Heart right ventricle (tissue), 16 donors: ENCODE measurements around the gene PPP6R1. TPM values are rescaled to one million over a fixed set of nuclear protein-coding genes. Genes with fewer than 3 reads are reported as not detected.

Source experiments
- ATAC-seq, 8 donors: fragments of 200-7000 bp; cut with Tn5 transposase; one replicate each; pipeline ENCODE4 v1.9.1; 2020; ENCODE audit warnings: mild to moderate bottlenecking in 8 of 8, moderate library complexity in 8 of 8, moderate number of reproducible peaks in 1 of 8
- DNase-seq, 2 donors: peaks; one replicate each; pipeline ENCODE4 v3.0.0-alpha.2; 2020
- H3K27ac ChIP-seq, 10 donors: fragments of 200-600 bp; sonication (generic) in 2 of 10; one replicate each; pipeline versions ENCODE4 v1.5.0 to v1.8.0; 2020 to 2022; ENCODE audit warnings: mild to moderate bottlenecking in 3 of 10
- H3K27me3 ChIP-seq, 7 donors: fragments of 200-600 bp; one replicate each; pipeline ENCODE4 v1.8.0; 2021 to 2022; ENCODE audit warnings: mild to moderate bottlenecking in 2 of 7
- H3K36me3 ChIP-seq, 9 donors: fragments of 200-600 bp; sonication (generic) in 1 of 9; one replicate each; pipeline versions ENCODE4 v1.5.0 to v1.8.0; 2020 to 2022; ENCODE audit warnings: mild to moderate bottlenecking in 2 of 9
- H3K4me1 ChIP-seq, 9 donors: fragments of 200-600 bp; sonication (generic) in 1 of 9; one replicate each; pipeline versions ENCODE4 v1.5.0 to v1.8.0; 2020 to 2022; ENCODE audit warnings: mild to moderate bottlenecking in 4 of 9
- H3K4me3 ChIP-seq, 10 donors: fragments of 200-600 bp; sonication (generic) in 2 of 10; one replicate each; pipeline versions ENCODE4 v1.5.0 to v1.8.0; 2020 to 2022; ENCODE audit warnings: mild to moderate bottlenecking in 7 of 10, moderate library complexity in 2 of 10
- H3K9me3 ChIP-seq, 11 donors: fragments of 200-600 bp in 10 of 11; sonication (generic) in 2 of 11; one replicate each; pipeline versions ENCODE4 v1.5.0 to v1.8.0; 2013 to 2022; ENCODE audit warnings: mild to moderate bottlenecking in 2 of 11, control low read depth in 1 of 11, moderate library complexity in 1 of 11
- WGBS, 2 donors: extraction: QIAGEN DNeasy Blood & Tissue Kit; methylation state at CpG; one replicate each; pipeline ENCODE4 v1.1.7; 2013; ENCODE audit warnings: inconsistent platforms in 1 of 2; 5-methylcytosine and 5-hydroxymethylcytosine counted together
- intact Hi-C, 10 donors: fragments of 100-400 bp; cut with DNase I; formaldehyde crosslinking; loops; one replicate each; pipeline versions ENCODE4 v1.11.1 to v1.14.2; 2022
- polyA plus RNA-seq, 2 donors: library from polyadenylated mRNA; stranded (reverse); fragments of 200-250 nt; gene quantifications; one replicate each; pipeline ENCODE4 v1.2.3, GENCODE V29; 2013
- total RNA-seq, 10 donors: library from RNA; stranded (reverse); fragmentation: NEBNext Ultra II Directional in 3 of 10; extraction: Animal tissue kit (Norgen Biotek cat#: 25700) in 3 of 10; gene quantifications; one replicate each; pipeline versions ENCODE4 v1.2.1 to v1.2.4, GENCODE V29; 2021 to 2023
- TF ChIP-seq, protein P1 (sequence below), 9 donors: fragments of 200-600 bp; sonication (generic) in 2 of 9; IDR thresholded peaks; one replicate each; pipeline versions ENCODE4 v1.5.0 to v1.8.0; 2021 to 2022; ENCODE audit warnings: antibody characterized with exemption in 9 of 9, mild to moderate bottlenecking in 5 of 9, moderate library complexity in 1 of 9
- donor health status: Arrhythmogenic right ventricular cardiomyopathy.
- donor health status: ischemic (EF 13 %, LVEDD 7.1; RV severe dilation, severe dysfunction).
- donor health status: healthy with polysubstance abuse.
- donor health status: DM: no; HTN: yes; CAD: no.
- donor health status: DM: no; HTN: no; CAD: no.
- donor health status: ischemic (EF 25% LVEDD 6.9; RV normal size, moderate dysfunction).
- donor health status: ischemic (EF 25% LVEDD 5.7; RV mildly dilated, moderate dysfunction).
- donor health status: healthy.
- donor health status: DM: yes; HTN: yes; CAD: no.
- donor health status: Ischemic cardiomyopathy.
- donor health status: ischemic (EF 35%, LVEDD 5.7; RV mildly dilated, moderate dysfunction).
- donor health status: nonischemic (EF 11% LVEDD 7.7; RV severe dilation, severe dysfunction).
- donor health status: DM: yes; HTN: yes; CAD: no.
- donor health status: PGD.
- donor health status: ischemic (EF 29% LVEDD 5.4; RV normal size, mild dysfunction).
- donor health status: nonischemic (EF 23%, LVEDD 6.1; RV moderate dilation, normal function).

Gene PPP6R1
- total and polyA plus RNA-seq, 12 donors: 31.1 to 51.3 (median 38.7) TPM

GRCh38 chr19:55247621-55248099 is 11.2 kb downstream of the PPP6R1 start:
- Histone ChIP-seq H3K27ac (peak overlapping the region in 6 of 10 donors; percentile 10 to 50 (median 26)), H3K4me1 (peaks cover 10 to 55% (median 43%) of the 10 kb centered on the region in 9 donors), H3K4me3 (no peak overlapping the region), H3K27me3 (no peaks in the 10 kb centered on the region), H3K36me3 (peaks cover 0 to 68% (median 24%) of the 10 kb centered on the region in 9 donors), H3K9me3 (no peaks in the 10 kb centered on the region)
- ATAC-seq (peak; percentile 36 to 83 (median 76)), DNase-seq (peak; percentile 50 to 60)
- intact Hi-C loops: no loop called here
- TF ChIP-seq, protein P1, sequence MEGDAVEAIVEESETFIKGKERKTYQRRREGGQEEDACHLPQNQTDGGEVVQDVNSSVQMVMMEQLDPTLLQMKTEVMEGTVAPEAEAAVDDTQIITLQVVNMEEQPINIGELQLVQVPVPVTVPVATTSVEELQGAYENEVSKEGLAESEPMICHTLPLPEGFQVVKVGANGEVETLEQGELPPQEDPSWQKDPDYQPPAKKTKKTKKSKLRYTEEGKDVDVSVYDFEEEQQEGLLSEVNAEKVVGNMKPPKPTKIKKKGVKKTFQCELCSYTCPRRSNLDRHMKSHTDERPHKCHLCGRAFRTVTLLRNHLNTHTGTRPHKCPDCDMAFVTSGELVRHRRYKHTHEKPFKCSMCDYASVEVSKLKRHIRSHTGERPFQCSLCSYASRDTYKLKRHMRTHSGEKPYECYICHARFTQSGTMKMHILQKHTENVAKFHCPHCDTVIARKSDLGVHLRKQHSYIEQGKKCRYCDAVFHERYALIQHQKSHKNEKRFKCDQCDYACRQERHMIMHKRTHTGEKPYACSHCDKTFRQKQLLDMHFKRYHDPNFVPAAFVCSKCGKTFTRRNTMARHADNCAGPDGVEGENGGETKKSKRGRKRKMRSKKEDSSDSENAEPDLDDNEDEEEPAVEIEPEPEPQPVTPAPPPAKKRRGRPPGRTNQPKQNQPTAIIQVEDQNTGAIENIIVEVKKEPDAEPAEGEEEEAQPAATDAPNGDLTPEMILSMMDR (IDR thresholded peaks at IDR 0.05): peak in 1 of 9 donors; percentile 7
- 21 to 33% methylated on average over 10 of the region's 10 CpGs for WGBS, 2 donors

DNA sequence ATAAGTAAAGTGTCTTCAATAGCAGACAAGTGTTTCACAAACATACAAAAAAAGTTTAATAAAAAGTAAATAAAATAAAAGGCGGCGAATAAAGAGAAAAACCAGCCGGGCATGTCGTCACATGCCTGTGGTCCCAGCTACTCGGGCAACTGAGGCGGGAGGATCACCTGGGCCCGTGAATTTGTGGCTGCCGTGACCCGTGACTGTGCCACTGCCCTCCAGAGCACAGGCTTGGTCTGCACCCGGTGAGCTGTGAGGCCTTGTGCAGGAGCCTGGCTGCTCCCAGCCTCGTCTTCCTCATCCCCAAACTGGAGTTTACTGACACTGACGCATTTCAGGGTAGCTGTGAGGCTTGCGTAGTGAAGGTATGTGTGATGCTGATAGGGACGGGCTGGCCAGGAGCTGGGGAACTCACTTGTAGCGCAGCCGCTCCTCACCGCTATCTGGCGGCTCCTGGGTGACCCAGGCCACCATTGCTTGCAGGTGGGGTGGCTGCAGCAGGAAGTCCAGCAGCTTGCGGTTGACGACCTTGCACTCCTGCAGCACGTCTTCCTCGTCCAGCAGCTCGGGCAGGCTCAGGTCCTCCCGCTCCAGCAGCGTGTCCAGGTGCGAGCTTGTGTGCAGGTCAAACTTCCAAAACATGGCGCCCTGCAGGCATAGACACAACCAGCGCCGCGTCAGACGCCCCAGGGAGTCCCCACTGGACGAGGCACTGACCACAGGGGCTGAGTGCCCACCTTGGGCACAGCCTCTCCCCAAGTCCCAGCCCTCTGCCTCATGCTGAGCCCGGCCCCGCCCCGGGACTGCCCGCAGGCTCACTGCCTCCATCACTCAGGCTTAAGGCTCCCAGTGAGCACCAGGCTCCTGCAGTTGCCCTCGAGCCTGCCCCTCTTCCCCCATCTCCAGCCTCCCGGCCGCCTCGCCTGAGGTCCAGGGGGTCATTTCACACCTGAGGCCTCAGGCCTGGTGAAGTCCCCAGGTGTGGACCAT is 12.1 kb downstream of the PPP6R1 start:
- intact Hi-C loops: no loop called here
- WGBS, 2 donors: 91 to 92% methylated on average over 40 of the region's 40 CpGs
- ATAC-seq (peak in 1 of 8 donors; percentile 14), DNase-seq (no peak)
- Histone ChIP-seq H3K36me3 (peaks cover 3 to 76% (median 33%) of the 10 kb centered on the region in 9 donors), H3K4me3 (no peak overlapping the region), H3K4me1 (peaks cover 8 to 46% (median 35%) of the 10 kb centered on the region in 9 donors), H3K27ac (peak overlapping the region in 2 of 10 donors; percentile 20 to 22), H3K9me3 (no peaks in the 10 kb centered on the region), H3K27me3 (no peaks in the 10 kb centered on the region)
- TF ChIP-seq, protein P1 (IDR thresholded peaks at IDR 0.05): no peak

GRCh38 chr19:55245236-55245904 is 13.4 kb downstream of the PPP6R1 start:
- no peak overlapping the region for H3K4me3 ChIP-seq
- DNase-seq (no peak), ATAC-seq (no peak)
- TF ChIP-seq, protein P1 (IDR thresholded peaks at IDR 0.05): no peak
- no peaks in the 10 kb centered on the region for H3K9me3 ChIP-seq
- WGBS, 2 donors: 94 to 95% methylated on average over 22 to 23 of the region's 23 CpGs
- H3K27me3 ChIP-seq: no peaks in the 10 kb centered on the region
- intact Hi-C loops: no loop called here
- peaks cover 7 to 84% (median 44%) of the 10 kb centered on the region in 9 donors for H3K36me3 ChIP-seq
- H3K27ac ChIP-seq: no peak overlapping the region
- peaks cover 7 to 34% (median 25%) of the 10 kb centered on the region in 9 donors for H3K4me1 ChIP-seq

DNA sequence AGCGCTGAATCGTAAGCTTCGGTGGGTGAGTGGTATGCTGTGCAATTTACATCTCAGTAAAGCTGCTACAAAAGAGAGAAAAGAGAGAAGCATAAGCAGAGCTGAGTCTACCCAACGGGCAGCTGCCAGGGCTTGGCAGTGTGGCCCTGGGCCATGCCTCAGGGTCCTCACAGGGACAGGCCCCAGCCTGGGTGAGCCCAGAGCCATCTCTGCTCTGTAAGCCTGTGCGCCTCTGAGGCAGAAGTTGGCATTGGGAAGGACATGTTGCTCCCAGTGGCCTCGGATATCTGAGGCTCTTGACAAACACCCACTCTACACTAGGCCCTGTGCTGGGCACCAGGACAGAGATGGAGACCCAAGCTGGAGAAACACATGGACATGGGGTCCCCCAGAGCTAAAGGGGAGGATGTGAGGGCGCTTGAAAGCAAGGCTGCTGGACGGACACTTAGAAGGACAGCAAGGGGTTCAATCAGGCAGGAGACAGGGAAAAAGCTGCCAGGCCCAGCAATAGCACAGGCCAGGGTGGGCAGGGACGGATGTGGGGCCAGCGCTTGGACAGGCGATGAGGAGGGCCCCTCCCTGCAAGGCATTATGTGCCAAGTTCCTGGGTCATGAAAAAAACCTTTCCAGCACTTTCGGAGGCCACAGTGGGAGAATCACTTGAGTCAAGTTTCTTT is 14.7 kb downstream of the PPP6R1 start:
- ATAC-seq: no peak
- WGBS, 2 donors: 87 to 88% methylated on average over 12 of the region's 12 CpGs

More for the DNA sequence above, 14.7 kb downstream of the PPP6R1 start:
- Histone ChIP-seq H3K36me3 (peaks cover 15 to 89% (median 54%) of the 10 kb centered on the region in 9 donors), H3K27ac (no peak overlapping the region), H3K27me3 (no peaks in the 10 kb centered on the region), H3K4me3 (no peak overlapping the region), H3K9me3 (no peaks in the 10 kb centered on the region), H3K4me1 (peaks cover 7 to 24% (median 22%) of the 10 kb centered on the region in 9 donors)
- intact Hi-C loops: no loop called here
- TF ChIP-seq, protein P1 (IDR thresholded peaks at IDR 0.05): no peak
- DNase-seq: no peak
